Measurements from ENCODE around the gene OXCT1.

OXCT1 gene

DNA sequence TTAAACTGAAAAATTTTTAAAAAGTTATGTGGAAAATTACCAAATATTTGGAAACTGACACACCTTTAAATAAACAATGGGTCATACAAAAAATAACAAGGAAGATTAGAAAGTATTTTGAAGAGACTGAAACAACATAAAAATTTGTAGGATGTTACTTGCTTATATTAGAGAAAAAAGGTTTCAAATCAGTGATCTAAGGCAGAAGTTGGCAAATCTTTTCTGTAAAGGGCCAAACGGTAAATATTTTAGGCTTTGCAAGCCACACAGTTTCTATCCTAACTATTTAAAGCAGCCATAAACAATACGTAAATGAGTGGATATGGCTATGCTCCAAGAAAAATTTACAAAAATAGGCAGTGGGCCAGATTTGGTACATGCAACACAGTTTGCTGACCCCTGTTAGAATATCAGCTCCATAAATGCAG lies 81.3 kb downstream of the OXCT1 start (continued):
- TF ChIP-seq, protein P1, sequence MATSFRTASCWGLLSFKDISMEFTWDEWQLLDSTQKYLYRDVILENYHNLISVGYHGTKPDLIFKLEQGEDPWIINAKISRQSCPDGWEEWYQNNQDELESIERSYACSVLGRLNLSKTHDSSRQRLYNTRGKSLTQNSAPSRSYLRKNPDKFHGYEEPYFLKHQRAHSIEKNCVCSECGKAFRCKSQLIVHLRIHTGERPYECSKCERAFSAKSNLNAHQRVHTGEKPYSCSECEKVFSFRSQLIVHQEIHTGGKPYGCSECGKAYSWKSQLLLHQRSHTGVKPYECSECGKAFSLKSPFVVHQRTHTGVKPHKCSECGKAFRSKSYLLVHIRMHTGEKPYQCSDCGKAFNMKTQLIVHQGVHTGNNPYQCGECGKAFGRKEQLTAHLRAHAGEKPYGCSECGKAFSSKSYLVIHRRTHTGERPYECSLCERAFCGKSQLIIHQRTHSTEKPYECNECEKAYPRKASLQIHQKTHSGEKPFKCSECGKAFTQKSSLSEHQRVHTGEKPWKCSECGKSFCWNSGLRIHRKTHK (tag by site-specific recombination; IDR thresholded peaks at IDR 0.05) = no peak

DNA sequence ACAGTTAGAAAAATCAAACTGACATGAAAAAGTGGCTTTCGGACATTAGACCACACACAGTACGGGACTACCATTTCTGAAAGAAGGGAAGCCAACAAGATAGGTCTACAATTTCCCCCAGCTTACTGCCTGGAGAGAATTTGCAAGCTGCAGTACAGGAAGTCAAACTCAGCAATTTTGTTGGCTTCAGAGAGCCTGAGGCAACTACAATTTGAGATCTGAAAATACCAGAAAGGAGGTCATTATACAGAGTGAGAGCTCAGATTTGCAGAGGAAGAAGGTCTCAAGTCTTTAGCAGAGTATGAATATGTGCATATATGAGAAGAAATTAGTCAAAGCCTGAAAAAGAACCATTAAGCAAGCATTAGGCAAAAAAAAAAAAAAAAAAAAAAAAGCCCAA lies 83.0 kb downstream of the OXCT1 start:
- peaks cover 37% of the 10 kb centered on the region for H3K4me1 ChIP-seq (ENCODE audit: control insufficient read depth, insufficient read depth, low read length)
- no peaks in the 10 kb centered on the region for H3K9me3 ChIP-seq (ENCODE audit: control insufficient read depth, insufficient read depth, low read depth, low read length)
- no peaks in the 10 kb centered on the region; a peak in 1 of 3 replicates for H3K36me3 ChIP-seq (ENCODE audit: control insufficient read depth in 2 of 2, insufficient read depth in 1 of 2, low read length in 2 of 2)
- ChIA-PET CTCF (no interaction called here), POLR2A (no interaction called here)
- H3K4me3 ChIP-seq (ENCODE audit: low read depth, low read length) = no peak overlapping the region
- no peak overlapping the region for H3K27ac ChIP-seq (ENCODE audit: extremely low read depth, low read depth, low read length)
- TF ChIP-seq ZNF16 (tag by site-specific recombination; IDR thresholded peaks at IDR 0.05; ENCODE audit: low read depth) = no peak
- TF ChIP-seq ZNF624 (tag by site-specific recombination; IDR thresholded peaks at IDR 0.05) = no peak
- TF ChIP-seq KLF16 (tag by site-specific recombination; IDR thresholded peaks at IDR 0.05) = no peak
- no peak for TF ChIP-seq ZNF664 (tag by site-specific recombination; IDR thresholded peaks at IDR 0.05)
- TF ChIP-seq ZNF768 (tag by site-specific recombination; IDR thresholded peaks at IDR 0.05) = no peak
- TF ChIP-seq, protein P2, sequence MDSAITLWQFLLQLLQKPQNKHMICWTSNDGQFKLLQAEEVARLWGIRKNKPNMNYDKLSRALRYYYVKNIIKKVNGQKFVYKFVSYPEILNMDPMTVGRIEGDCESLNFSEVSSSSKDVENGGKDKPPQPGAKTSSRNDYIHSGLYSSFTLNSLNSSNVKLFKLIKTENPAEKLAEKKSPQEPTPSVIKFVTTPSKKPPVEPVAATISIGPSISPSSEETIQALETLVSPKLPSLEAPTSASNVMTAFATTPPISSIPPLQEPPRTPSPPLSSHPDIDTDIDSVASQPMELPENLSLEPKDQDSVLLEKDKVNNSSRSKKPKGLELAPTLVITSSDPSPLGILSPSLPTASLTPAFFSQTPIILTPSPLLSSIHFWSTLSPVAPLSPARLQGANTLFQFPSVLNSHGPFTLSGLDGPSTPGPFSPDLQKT (IDR thresholded peaks at IDR 0.05; ENCODE audit: borderline replicate concordance, low read depth, low read length) = no peak
- TF ChIP-seq, protein P3, sequence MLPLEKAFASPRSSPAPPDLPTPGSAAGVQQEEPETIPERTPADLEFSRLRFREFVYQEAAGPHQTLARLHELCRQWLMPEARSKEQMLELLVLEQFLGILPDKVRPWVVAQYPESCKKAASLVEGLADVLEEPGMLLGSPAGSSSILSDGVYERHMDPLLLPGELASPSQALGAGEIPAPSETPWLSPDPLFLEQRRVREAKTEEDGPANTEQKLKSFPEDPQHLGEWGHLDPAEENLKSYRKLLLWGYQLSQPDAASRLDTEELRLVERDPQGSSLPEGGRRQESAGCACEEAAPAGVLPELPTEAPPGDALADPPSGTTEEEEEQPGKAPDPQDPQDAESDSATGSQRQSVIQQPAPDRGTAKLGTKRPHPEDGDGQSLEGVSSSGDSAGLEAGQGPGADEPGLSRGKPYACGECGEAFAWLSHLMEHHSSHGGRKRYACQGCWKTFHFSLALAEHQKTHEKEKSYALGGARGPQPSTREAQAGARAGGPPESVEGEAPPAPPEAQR (tag by site-specific recombination; IDR thresholded peaks at IDR 0.05) = no peak
- no peak for TF ChIP-seq ZNF302 (tag by site-specific recombination; IDR thresholded peaks at IDR 0.05; ENCODE audit: low read depth)

DNA sequence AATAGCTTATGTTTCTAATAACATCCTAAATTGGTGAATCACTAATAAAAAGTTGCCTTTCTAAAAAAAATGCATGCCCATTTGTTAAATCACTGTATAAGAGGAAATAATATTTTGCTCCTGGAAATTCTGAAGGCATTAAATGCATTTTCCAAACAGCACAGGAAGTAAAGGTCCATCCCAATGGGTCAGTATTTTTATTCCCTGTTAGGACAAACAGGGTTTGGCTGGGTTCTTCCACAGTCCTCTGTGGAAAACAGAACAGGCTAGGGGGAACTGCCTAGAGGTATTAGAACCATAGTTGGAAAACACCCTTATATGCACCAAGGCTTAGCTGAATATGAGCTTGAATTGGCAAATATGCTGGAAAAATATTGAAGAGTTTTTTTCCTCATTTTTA lies 85.2 kb downstream of the OXCT1 start:
- Histone ChIP-seq H3K9me3 (ENCODE audit: control insufficient read depth, insufficient read depth, low read depth, low read length) (no peaks in the 10 kb centered on the region), H3K4me3 (ENCODE audit: low read depth, low read length) (no peak overlapping the region), H3K27ac (ENCODE audit: extremely low read depth, low read depth, low read length) (no peak overlapping the region), H3K4me1 (ENCODE audit: control insufficient read depth, insufficient read depth, low read length) (peaks cover 27% of the 10 kb centered on the region), H3K36me3 (ENCODE audit: control insufficient read depth in 2 of 2, insufficient read depth in 1 of 2, low read length in 2 of 2) (no peaks in the 10 kb centered on the region; a peak in 1 of 3 replicates)
- CTCF ChIA-PET = no interaction called here
- TF ChIP-seq ZBTB17 (tag by site-specific recombination; IDR thresholded peaks at IDR 0.05) (no peak), ZIC2 (tag by site-specific recombination; IDR thresholded peaks at IDR 0.05) (no peak), IKZF3 (tag by site-specific recombination; IDR thresholded peaks at IDR 0.05) (no peak)
- POLR2A ChIA-PET = no interaction called here

DNA sequence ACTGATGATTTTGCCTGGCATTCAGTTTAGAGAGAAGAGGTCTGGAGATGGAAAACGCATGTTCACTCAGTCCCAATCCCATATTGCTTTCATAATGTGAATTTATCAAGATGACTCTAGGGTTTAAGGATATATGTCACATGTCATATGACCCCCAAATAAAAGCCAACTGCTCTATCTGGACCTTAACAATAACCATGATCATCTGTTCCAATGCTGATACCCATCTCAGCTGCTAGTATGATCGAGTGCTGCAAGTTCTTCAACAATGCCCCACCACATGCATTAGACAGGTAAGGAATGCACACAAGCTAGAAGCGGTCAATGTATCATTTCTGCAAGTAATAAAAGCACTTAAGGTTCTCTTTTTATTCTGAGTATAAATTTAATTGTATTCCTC lies 91.8 kb downstream of the OXCT1 start:
- Histone ChIP-seq H3K4me3 (ENCODE audit: low read depth, low read length) (no peak overlapping the region), H3K9me3 (ENCODE audit: control insufficient read depth, insufficient read depth, low read depth, low read length) (no peaks in the 10 kb centered on the region), H3K36me3 (ENCODE audit: control insufficient read depth in 2 of 2, insufficient read depth in 1 of 2, low read length in 2 of 2) (no peaks in the 10 kb centered on the region; a peak in 1 of 3 replicates), H3K27ac (ENCODE audit: extremely low read depth, low read depth, low read length) (no peak overlapping the region), H3K4me1 (ENCODE audit: control insufficient read depth, insufficient read depth, low read length) (no peaks in the 10 kb centered on the region)
- CTCF ChIA-PET = interaction anchor here (0.7 kb wide), 1 partner anchor 12 kb away, joined by 3 read pairs; no protein-coding TSS in a partner anchor
- TF ChIP-seq ZNF654 (tag by site-specific recombination; IDR thresholded peaks at IDR 0.05; ENCODE audit: low read depth) = no peak
- TF ChIP-seq ZNF747 (tag by site-specific recombination; IDR thresholded peaks at IDR 0.05) = no peak
- no peak for TF ChIP-seq SCRT2 (tag by site-specific recombination; IDR thresholded peaks at IDR 0.05)
- no peak for TF ChIP-seq ZNF37A (tag by site-specific recombination; IDR thresholded peaks at IDR 0.05)
- no peak for TF ChIP-seq ZEB2 (tag by site-specific recombination; IDR thresholded peaks at IDR 0.05)
- TF ChIP-seq ZNF501 (tag by site-specific recombination; IDR thresholded peaks at IDR 0.05) = no peak
- no peak for TF ChIP-seq ZNF174 (tag by site-specific recombination; IDR thresholded peaks at IDR 0.05)
- no peak for TF ChIP-seq MEIS1 (CRISPR knock-in tag; IDR thresholded peaks at IDR 0.05; ENCODE audit: borderline replicate concordance)
- TF ChIP-seq ZNF529 (tag by site-specific recombination; IDR thresholded peaks at IDR 0.05; ENCODE audit: insufficient replicate concordance) = no peak
- no peak for TF ChIP-seq ZNF16 (tag by site-specific recombination; IDR thresholded peaks at IDR 0.05; ENCODE audit: low read depth)
- no peak for TF ChIP-seq EGR2 (tag by site-specific recombination; IDR thresholded peaks at IDR 0.05; ENCODE audit: low read depth)
- TF ChIP-seq, protein P1 (tag by site-specific recombination; IDR thresholded peaks at IDR 0.05) = no peak
- TF ChIP-seq, protein P4, sequence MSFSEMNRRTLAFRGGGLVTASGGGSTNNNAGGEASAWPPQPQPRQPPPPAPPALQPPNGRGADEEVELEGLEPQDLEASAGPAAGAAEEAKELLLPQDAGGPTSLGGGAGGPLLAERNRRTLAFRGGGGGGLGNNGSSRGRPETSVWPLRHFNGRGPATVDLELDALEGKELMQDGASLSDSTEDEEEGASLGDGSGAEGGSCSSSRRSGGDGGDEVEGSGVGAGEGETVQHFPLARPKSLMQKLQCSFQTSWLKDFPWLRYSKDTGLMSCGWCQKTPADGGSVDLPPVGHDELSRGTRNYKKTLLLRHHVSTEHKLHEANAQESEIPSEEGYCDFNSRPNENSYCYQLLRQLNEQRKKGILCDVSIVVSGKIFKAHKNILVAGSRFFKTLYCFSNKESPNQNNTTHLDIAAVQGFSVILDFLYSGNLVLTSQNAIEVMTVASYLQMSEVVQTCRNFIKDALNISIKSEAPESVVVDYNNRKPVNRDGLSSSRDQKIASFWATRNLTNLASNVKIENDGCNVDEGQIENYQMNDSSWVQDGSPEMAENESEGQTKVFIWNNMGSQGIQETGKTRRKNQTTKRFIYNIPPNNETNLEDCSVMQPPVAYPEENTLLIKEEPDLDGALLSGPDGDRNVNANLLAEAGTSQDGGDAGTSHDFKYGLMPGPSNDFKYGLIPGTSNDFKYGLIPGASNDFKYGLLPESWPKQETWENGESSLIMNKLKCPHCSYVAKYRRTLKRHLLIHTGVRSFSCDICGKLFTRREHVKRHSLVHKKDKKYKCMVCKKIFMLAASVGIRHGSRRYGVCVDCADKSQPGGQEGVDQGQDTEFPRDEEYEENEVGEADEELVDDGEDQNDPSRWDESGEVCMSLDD (tag by site-specific recombination; IDR thresholded peaks at IDR 0.05) = no peak
- POLR2A ChIA-PET = no interaction called here

All from HEK293 (cell line).